PFSK-1 (cell line): ENCODE results near the gene APBB2. TPM values are rescaled to one million over a fixed set of nuclear protein-coding genes. Genes with fewer than 3 reads are reported as not detected.

Experiments
- FOXP2 ChIP-seq: optimal IDR thresholded peaks from 2 replicates; pipeline ENCODE3; 2011; ENCODE audit warnings: borderline replicate concordance, control low read depth, inconsistent platforms; ENCODE audit not compliant: insufficient read depth; ENCODE audit errors: extremely low read length, extremely low read depth
- POLR2AphosphoS5 ChIP-seq: IDR thresholded peaks from 2 replicates; pipeline ENCODE4 v1.6.1; 2012; ENCODE audit warnings: low read depth, mild to moderate bottlenecking, control low read depth, low read length, moderate library complexity
- SIN3A ChIP-seq: IDR thresholded peaks from 2 replicates; pipeline ENCODE4 v1.6.1; 2012; ENCODE audit warnings: mild to moderate bottlenecking, low read length, moderate library complexity, borderline replicate concordance; ENCODE audit not compliant: insufficient read depth
- TAF1 ChIP-seq: IDR thresholded peaks from 2 replicates; pipeline ENCODE4 v1.6.1; 2012; ENCODE audit warnings: low read length, control low read depth, borderline replicate concordance; ENCODE audit not compliant: insufficient read depth
- polyA plus RNA-seq: library from polyadenylated mRNA; unstranded; fragments of >200 nt; gene quantifications from one replicate; pipeline ENCODE4 v1.2.1, GENCODE V29; 2012; ENCODE audit warnings: low read depth, missing spikeins; ENCODE audit not compliant: insufficient read length
- TF ChIP-seq, protein P1 (sequence below), 2 experiments: IDR thresholded peaks; 2 replicates each; pipeline versions ENCODE4 v1.6.1 to v1.8.0; 2011 to 2012; ENCODE audit warnings: low read depth in 2 of 2, low read length in 2 of 2, control low read depth in 1 of 2, inconsistent platforms in 1 of 2, mild to moderate bottlenecking in 1 of 2, moderate library complexity in 1 of 2; ENCODE audit not compliant: insufficient read depth in 1 of 2

The APBB2 gene
- polyA plus RNA-seq = 26.6 TPM

DNA sequence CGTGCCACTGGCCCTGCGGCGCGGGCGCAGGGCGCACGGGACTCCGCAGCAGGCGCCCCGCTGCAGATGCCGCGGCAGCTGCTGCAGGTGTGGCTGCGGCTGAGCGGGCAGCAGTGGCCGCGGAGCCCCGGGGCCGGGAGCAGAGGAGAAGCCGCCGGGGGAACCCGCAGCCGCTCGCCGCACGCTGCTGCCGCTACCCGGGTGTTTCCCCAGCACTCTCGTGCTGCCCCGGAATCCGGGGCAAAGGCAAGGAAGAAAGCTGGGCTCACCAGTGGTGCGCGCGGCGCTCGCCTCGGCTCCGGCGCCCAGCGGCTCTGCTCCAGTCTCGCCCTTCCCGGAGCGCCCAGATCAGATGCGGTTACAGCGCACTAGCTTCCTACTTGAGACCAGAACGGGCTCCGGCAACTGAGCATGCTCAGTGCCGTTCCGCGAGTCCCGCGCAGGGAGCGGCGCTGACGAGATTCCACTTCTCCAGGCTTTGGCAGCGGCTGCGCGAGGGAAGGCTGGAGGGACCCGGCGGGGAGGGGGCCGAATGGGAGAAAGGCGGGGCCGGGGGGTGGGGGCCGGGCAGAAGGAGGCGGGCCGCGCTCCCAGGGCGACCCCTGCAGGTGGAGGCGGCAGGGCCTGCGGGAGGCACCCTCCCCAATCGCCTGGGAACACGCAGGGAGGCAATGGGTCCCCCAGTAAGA is at the start of gene APBB2:
APBB2 (minus strand) TSS at position 407 of the 689 bp plus-strand sequence. CDS start 181,288 bp downstream, outside the sequence.
- no peak for TF ChIP-seq FOXP2
- TF ChIP-seq POLR2AphosphoS5 = peak; percentile 87
- TF ChIP-seq, protein P1, sequence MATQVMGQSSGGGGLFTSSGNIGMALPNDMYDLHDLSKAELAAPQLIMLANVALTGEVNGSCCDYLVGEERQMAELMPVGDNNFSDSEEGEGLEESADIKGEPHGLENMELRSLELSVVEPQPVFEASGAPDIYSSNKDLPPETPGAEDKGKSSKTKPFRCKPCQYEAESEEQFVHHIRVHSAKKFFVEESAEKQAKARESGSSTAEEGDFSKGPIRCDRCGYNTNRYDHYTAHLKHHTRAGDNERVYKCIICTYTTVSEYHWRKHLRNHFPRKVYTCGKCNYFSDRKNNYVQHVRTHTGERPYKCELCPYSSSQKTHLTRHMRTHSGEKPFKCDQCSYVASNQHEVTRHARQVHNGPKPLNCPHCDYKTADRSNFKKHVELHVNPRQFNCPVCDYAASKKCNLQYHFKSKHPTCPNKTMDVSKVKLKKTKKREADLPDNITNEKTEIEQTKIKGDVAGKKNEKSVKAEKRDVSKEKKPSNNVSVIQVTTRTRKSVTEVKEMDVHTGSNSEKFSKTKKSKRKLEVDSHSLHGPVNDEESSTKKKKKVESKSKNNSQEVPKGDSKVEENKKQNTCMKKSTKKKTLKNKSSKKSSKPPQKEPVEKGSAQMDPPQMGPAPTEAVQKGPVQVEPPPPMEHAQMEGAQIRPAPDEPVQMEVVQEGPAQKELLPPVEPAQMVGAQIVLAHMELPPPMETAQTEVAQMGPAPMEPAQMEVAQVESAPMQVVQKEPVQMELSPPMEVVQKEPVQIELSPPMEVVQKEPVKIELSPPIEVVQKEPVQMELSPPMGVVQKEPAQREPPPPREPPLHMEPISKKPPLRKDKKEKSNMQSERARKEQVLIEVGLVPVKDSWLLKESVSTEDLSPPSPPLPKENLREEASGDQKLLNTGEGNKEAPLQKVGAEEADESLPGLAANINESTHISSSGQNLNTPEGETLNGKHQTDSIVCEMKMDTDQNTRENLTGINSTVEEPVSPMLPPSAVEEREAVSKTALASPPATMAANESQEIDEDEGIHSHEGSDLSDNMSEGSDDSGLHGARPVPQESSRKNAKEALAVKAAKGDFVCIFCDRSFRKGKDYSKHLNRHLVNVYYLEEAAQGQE (IDR thresholded peaks at IDR 0.05; ENCODE audit: insufficient read depth in 1 of 2, low read depth in 2 of 2, low read length in 2 of 2) = no peak
- TF ChIP-seq SIN3A = peak; percentile 56; the same call in 1 of the 2 replicates
- TF ChIP-seq TAF1 = peak; percentile 92; the same call in 1 of the 2 replicates

DNA sequence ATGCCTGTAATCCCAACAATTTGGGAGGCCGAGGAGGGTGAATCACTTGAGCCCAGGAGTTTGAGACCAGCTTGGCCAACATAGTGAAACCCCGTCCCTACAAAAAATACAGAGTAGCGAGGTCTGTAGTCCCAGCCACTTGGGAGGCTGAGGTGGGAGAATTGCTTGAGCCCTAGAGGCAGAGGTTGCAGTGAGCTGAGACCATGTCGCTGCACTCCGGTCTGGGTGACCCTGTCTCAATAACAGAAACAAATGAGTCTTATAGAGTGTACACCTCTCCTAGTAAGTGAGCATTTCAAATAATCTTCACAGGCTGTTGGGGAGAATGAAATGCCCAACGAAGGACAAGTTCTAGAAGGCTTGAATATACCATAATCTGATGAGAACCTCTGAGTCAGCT is 47.9 kb upstream of the APBB2 start:
- no peak for TF ChIP-seq POLR2AphosphoS5
- TF ChIP-seq FOXP2 = no peak
- TF ChIP-seq, protein P1 (IDR thresholded peaks at IDR 0.05; ENCODE audit: insufficient read depth in 1 of 2, low read depth in 2 of 2, low read length in 2 of 2) = no peak
- no peak for TF ChIP-seq TAF1
- TF ChIP-seq SIN3A = no peak

DNA sequence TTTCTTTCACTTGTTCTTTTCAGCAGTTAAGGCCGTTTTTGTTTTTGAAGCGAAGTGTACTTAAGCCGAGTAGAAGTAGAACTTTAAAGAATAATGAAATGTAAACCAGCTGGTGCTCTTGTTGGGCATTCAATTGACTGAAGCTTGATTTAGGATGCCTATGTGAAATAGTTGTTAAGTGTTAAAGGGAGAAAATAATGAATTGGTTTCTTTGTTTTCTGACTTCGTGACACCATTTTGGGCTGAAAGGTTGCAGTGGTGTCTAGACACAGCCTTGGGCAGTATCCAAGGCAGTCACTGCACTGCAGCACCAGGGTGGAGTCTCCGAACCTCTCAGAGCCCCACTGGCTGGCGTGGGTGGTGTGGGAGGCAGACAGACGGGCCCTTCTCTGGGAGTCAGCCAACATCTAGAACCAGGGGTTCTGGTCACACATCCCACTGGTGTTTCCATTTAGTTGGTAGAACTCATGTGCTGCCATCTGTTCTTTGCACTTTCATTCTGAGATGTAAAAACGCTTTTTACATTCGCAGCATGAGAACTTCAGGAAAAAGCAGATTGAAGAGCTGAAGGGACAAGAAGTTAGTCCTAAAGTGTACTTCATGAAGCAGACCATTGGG is 45.9 kb upstream of the APBB2 start:
- TF ChIP-seq, protein P1 (IDR thresholded peaks at IDR 0.05; ENCODE audit: insufficient read depth in 1 of 2, low read depth in 2 of 2, low read length in 2 of 2) = no peak
- no peak for TF ChIP-seq SIN3A
- no peak for TF ChIP-seq FOXP2
- no peak for TF ChIP-seq POLR2AphosphoS5
- no peak for TF ChIP-seq TAF1

DNA sequence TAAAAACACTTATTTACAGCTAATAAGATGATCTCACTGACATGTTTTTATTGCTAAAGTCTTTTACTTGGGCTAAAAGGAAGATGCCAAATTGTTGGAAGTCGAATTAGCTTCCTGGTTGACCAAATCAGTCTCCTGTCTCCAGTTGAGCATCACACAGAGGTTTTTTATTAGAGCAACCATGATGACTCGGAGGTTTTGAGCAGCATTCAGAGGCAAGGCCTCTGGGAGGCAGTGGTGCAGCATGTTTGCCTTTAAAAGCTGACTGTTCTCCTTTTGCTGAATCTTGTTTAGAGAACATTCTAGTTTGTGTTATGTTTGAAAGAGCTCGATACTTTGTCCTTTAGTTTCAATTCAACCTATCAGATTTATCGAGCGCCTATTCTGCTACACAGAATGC is 44.4 kb upstream of the APBB2 start:
- TF ChIP-seq SIN3A = no peak
- TF ChIP-seq POLR2AphosphoS5 = no peak

DNA sequence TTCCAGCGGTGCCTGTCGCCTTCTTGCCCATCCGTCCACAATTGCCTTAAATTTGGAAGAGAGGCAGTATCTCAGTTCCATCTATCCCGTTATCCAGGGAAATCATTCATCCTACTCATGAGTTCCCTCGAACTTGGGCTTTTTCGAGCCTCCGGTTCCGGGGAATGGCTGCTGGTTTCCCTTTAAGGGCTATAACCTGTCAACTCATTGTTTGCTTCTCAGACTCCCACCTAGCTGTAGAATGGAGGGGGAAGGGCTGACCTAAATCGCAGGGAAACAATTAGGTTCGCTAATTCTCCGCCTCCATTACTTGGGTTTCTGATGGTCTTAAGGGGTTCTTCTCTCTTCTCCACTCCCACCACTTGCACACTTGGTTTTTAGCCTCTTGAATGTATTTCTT is 43.6 kb upstream of the APBB2 start:
- TF ChIP-seq SIN3A = no peak
- no peak for TF ChIP-seq POLR2AphosphoS5
- TF ChIP-seq, protein P1 (IDR thresholded peaks at IDR 0.05; ENCODE audit: insufficient read depth in 1 of 2, low read depth in 2 of 2, low read length in 2 of 2) = no peak
